Measurements from ENCODE around the gene PNKP.

The PNKP gene

DNA sequence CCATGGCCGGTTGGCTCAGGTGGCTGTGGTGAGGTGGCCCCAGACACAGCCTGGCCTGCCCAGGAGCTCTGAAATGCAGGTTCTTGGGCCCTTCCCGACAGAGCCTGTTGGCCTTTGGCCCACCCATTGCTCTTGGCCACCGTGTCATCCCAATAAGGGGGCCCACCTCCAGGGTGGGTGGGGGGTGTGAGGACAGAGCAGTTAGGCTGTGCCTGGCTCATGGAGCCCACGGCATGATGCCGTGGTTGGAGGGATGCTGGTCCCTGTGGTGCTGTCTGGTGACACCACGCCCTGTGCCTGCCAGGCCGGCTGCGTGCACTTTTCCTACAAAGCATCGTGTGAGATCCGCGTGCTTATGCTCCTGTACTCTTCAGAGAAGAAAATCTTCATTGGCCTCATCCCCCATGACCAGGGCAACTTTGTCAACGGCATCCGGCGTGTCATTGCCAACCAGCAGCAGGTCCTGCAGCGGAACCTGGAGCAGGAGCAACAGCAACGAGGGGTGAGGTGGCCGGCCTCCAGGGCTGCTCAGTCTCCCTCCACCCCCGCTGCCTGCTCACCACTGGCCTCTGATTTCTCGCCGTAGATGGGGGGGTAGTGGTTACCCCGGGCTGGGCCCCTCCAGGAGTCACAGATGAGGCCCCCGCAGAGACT is 7.6 kb downstream of the PNKP start:
- in situ Hi-C loops (cut with HindIII; ENCODE audit: low sequenced_read_pairs), result no loop called here
- no peak for DNase-seq (ENCODE audit: low read depth, low spot score)
- no peak overlapping the region for H3K4me3 ChIP-seq (ENCODE audit: low read depth, low read length)
- TF ChIP-seq CTCF (IDR thresholded peaks at IDR 0.05; ENCODE audit: low read depth, low read length), result no peak

GRCh38 chr19:49858088-49858985 is 9.0 kb downstream of the PNKP start:
- in situ Hi-C loops (cut with HindIII; ENCODE audit: low sequenced_read_pairs), result no loop called here
- DNase-seq (ENCODE audit: low read depth, low spot score), result no peak
- no peak overlapping the region for H3K4me3 ChIP-seq (ENCODE audit: low read depth, low read length)
- no peak for TF ChIP-seq CTCF (IDR thresholded peaks at IDR 0.05; ENCODE audit: low read depth, low read length)

DNA sequence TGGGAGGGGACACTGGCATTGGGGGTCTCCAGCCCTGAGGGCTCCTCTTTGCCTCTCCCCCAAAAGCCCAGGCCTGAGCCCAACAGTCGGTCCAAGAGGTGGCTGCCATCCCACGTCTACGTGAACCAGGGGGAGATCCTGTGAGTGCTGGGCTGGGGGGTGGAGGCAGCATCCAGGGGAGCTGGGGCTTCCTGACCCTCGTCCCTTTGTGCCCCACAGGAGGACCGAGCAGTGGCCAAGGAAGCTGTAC is 9.6 kb downstream of the PNKP start:
- no peak for TF ChIP-seq CTCF (IDR thresholded peaks at IDR 0.05; ENCODE audit: low read depth, low read length)
- no peak overlapping the region for H3K4me3 ChIP-seq (ENCODE audit: low read depth, low read length)
- in situ Hi-C loops (cut with HindIII; ENCODE audit: low sequenced_read_pairs), result no loop called here

DNA sequence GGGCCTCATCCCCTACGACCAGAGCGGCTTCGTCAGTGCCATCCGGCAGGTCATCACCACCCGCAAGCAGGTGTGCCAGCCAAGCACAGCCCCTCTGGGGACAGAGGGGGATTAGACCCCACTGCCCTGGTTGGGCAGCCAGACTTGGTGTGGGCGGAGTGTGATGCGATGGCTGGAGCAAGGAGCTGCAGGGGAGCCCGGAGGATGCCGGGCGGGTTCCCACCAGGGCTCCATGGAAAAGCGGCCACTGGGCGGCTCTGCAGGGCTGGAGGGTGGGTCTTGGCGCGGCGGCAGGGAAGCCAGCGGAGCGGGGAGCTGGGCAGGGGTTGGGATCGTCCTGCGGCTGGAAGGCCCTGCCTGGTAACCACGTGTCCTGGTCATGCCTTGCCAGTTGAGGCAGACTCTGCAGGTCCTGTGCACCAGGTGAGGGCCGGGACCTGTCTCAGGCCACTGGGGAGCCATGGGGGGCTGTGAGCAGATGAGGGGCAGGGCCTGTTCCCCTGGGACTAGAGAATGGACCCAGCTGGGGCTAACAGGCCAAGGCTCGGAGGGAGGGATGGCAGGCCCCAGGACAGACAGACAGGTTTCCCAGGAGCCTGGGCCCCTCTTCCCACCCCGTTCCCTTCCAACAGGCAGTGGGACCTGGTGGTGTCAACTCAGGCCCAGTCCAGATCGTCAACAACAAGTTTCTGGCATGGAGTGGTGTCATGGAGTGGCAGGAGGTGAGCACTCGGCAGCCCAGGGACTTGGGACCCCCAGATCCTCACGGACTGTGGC is 10.1 kb downstream of the PNKP start:
- TF ChIP-seq CTCF (IDR thresholded peaks at IDR 0.05; ENCODE audit: low read depth, low read length), result no peak
- no peak for DNase-seq (ENCODE audit: low read depth, low spot score)
- in situ Hi-C loops (cut with HindIII; ENCODE audit: low sequenced_read_pairs), result no loop called here
- H3K4me3 ChIP-seq (ENCODE audit: low read depth, low read length), result no peak overlapping the region

More for the DNA sequence above, 9.6 kb downstream of the PNKP start:
- no peak for DNase-seq (ENCODE audit: low read depth, low spot score)

DNA sequence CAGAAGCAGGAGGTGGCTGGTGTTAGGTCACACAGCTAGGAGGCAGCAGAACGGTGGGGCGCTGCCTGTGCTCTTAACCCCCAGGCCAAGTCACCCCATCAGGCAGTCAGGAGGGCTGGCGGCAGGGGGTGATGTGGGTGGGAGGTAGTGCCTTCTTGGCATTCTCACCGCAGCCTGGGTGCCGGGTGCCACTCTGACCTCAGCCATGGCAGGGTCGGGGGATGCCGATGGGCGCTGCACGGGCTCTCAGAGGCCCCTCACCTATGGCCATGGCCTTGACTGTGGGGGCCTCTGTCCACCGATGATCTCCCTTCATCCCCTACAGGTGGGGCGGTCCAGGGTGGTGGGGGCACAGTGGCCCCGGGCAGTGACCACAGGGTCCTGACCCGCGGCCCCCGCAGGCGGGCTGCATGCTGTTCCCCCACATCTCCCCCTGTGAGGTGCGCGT is 10.8 kb downstream of the PNKP start:
- TF ChIP-seq CTCF (IDR thresholded peaks at IDR 0.05; ENCODE audit: low read depth, low read length), result no peak
- H3K4me3 ChIP-seq (ENCODE audit: low read depth, low read length), result no peak overlapping the region
- in situ Hi-C loops (cut with HindIII; ENCODE audit: low sequenced_read_pairs), result no loop called here
- no peak for DNase-seq (ENCODE audit: low read depth, low spot score)

DNA sequence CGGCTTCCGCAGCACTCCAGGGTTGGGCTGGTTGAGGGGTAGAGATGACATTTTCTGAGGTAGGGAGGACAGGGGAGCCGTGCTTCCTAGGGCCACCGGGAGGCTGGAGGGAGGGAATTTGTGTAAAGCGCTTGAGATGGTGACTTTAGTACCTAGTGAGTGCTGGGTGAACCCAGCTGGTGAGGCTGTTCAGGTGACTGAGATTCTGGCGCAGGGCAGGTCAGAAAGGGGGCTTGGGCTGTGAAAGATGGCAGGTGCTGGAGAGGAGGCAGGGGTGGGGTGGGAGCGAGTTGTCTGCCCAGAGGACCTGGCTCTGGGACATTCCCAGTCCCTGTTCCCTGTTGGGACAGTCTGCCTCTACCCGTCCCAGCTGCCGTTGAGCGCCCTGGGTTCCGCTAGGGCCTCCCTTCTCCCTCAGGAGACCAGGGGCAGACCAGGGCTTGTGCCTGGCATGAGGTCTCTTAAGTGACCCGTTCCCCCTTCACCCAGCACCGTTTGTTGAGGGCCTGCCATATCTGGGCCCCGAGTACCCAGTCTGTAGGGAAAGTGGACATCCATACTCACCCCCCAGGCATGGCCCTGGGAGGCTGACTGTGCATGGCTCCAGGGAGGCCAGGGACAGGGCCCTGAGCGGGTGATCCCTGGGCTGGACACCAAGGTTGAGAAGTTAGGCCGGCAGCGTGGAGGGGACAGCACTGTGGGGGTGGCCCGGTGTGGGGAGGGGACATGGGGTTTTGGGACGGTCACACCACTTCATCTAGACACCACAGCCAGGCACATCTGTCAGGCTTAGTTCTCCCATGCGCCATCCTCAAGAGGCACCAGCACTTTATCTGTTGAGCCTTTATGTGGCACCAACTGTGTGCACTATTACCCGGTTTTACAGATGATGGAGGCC is 11.5 kb downstream of the PNKP start:
- in situ Hi-C loops (cut with HindIII; ENCODE audit: low sequenced_read_pairs), result no loop called here
- TF ChIP-seq CTCF (IDR thresholded peaks at IDR 0.05; ENCODE audit: low read depth, low read length), result no peak
- DNase-seq (ENCODE audit: low read depth, low spot score), result no peak
- no peak overlapping the region for H3K4me3 ChIP-seq (ENCODE audit: low read depth, low read length)

Data from astrocyte of the spinal cord (primary cell).